K562 (cell line): ENCODE measurements around the gene DLGAP1. TPM values are rescaled to one million over a fixed set of nuclear protein-coding genes. Genes with fewer than 3 reads are reported as not detected.
A peak's percentile ranks its signal among the peaks of the same experiment; 100 is the strongest.

Source experiments
- ATAC-seq: fragments of 200-7000 bp; cut with Tn5 transposase; 3 replicates; pipeline ENCODE4 v1.9.1; 2020; ENCODE audit warnings: moderate library complexity
- BruUV-seq: library from RNA; stranded (reverse); fragments of 400-500 nt; replicated peaks from 2 replicates; lab custom pipeline; 2021; lab: Mats Ljungman, UMichigan
- CTCF ChIA-PET: fragments of 300-600 bp; formaldehyde crosslinking; extraction: SDS; loops from one replicate; lab custom pipeline; 2021; ENCODE audit warnings: low intra/inter-chr PET ratio; lab: Yijun Ruan, JAX
- POLR2A ChIA-PET: fragments of 300-600, 350-650 bp; sonication (Branson Sonifier 250); formaldehyde crosslinking; extraction: SDS; loops from one replicate; lab custom pipeline; 2021; ENCODE audit warnings: antibody characterized with exemption, inconsistent platforms; lab: Yijun Ruan, JAX
- DNase-seq, 4 experiments: peaks; one replicate each; pipeline versions ENCODE4 v3.0.0 to v3.0.0-alpha.2; 2011 to 2018; ENCODE audit warnings: low spot score in 3 of 4, mixed read lengths in 3 of 4; ENCODE audit errors: extremely low read depth in 1 of 4
- FAIRE-seq: peaks from 2 replicates; lab custom pipeline; 2011; peaks lifted over from hg19 to GRCh38; lab: Jason Lieb, UNC
- H2AFZ ChIP-seq: 2 replicates; pipeline ENCODE4 v1.6.0; 2011; ENCODE audit warnings: low read depth, low read length, control low read depth, inconsistent platforms
- H3K27ac ChIP-seq: fragments of 200-600 bp; 3 replicates; pipeline ENCODE4 v1.8.0; 2011; ENCODE audit warnings: low read depth, mild to moderate bottlenecking, control low read depth, inconsistent platforms, low read length, moderate library complexity, mixed read lengths; ENCODE audit errors: extremely low read depth
- H3K27me3 ChIP-seq, 2 experiments: fragments of 300-600 bp in 1 of 2; 2 replicates in 1 of 2; 3 replicates in 1 of 2; pipeline versions ENCODE4 v1.6.0 to v1.8.0; 2011; ENCODE audit warnings: inconsistent platforms in 2 of 2, low read length in 2 of 2, mild to moderate bottlenecking in 1 of 2, mixed read lengths in 1 of 2, moderate library complexity in 1 of 2; ENCODE audit not compliant: control insufficient read depth in 2 of 2, insufficient read depth in 2 of 2
- H3K36me3 ChIP-seq: fragments of 300-600 bp; 3 replicates; pipeline ENCODE4 v1.8.0; 2011; ENCODE audit warnings: mild to moderate bottlenecking, low read length, inconsistent platforms; ENCODE audit not compliant: control insufficient read depth, insufficient read depth
- H3K4me1 ChIP-seq, 2 experiments: fragments of 200-600 bp in 1 of 2; replicated peaks in 1 of 2; 2 replicates in 1 of 2; 3 replicates in 1 of 2; pipeline versions ENCODE4 v1.5.1 to v1.8.0; 2011; ENCODE audit warnings: inconsistent platforms in 2 of 2, low read length in 2 of 2, mild to moderate bottlenecking in 1 of 2, mixed read lengths in 1 of 2, moderate library complexity in 1 of 2; ENCODE audit not compliant: control insufficient read depth in 2 of 2, insufficient read depth in 2 of 2
- H3K4me2 ChIP-seq: 2 replicates; pipeline ENCODE4 v1.6.1; 2011; ENCODE audit warnings: low read length, control low read depth, inconsistent platforms, mixed read lengths; ENCODE audit not compliant: insufficient read depth
- H3K4me3 ChIP-seq: fragments of 200-600 bp; sonication (generic), shearing (Covaris generic); 2 replicates; pipeline ENCODE4 v1.5.1; 2016; ENCODE audit warnings: control low read depth, inconsistent platforms
- H3K79me2 ChIP-seq: fragments of 200-600 bp; 3 replicates; pipeline ENCODE4 v1.8.0; 2011; ENCODE audit warnings: low read length, inconsistent platforms; ENCODE audit not compliant: control insufficient read depth, insufficient read depth
- H3K9ac ChIP-seq, 2 experiments: 2 replicates each; pipeline versions ENCODE4 v1.6.0 to v1.6.1; 2011; ENCODE audit warnings: low read depth in 2 of 2, low read length in 2 of 2, control low read depth in 1 of 2, inconsistent platforms in 1 of 2, mild to moderate bottlenecking in 1 of 2, mixed read lengths in 1 of 2; ENCODE audit not compliant: insufficient read depth in 1 of 2
- H3K9me1 ChIP-seq: one replicate; pipeline ENCODE4 v1.6.0; 2011; ENCODE audit warnings: inconsistent platforms, mild to moderate bottlenecking, low read length, moderate library complexity; ENCODE audit not compliant: control insufficient read depth, insufficient read depth
- H3K9me3 ChIP-seq: replicated peaks from 2 replicates; pipeline ENCODE4 v1.5.1; 2011; ENCODE audit warnings: low read depth, low read length, inconsistent platforms; ENCODE audit not compliant: control insufficient read depth, insufficient read depth
- H4K20me1 ChIP-seq: replicated peaks from 2 replicates; pipeline ENCODE4 v1.6.1; 2011; ENCODE audit warnings: low read length, inconsistent platforms, mixed read lengths; ENCODE audit not compliant: control insufficient read depth, insufficient read depth
- ATF3 ChIP-seq, 2 experiments: fragments of 450-650 bp in 1 of 2; sonication (generic) in 1 of 2; formaldehyde crosslinking in 1 of 2; IDR thresholded peaks in 1 of 2; conservative IDR thresholded peaks in 1 of 2; 2 replicates each; pipeline versions ENCODE4 v1.6.1 to v1.8.1; 2016 to 2023; ENCODE audit warnings: mild to moderate bottlenecking in 2 of 2, moderate library complexity in 2 of 2, inconsistent platforms in 1 of 2, missing genetic modification reagents in 1 of 2
- ATF4 ChIP-seq: fragments of 450-650 bp; formaldehyde crosslinking; IDR thresholded peaks from 2 replicates; pipeline ENCODE4 v1.4.0; 2022; ENCODE audit warnings: mild to moderate bottlenecking, moderate library complexity
- KDM2B ChIP-seq: fragments of 250-450 bp; sonication (Bioruptor Pico); IDR thresholded peaks from 2 replicates; pipeline ENCODE4 v1.8.0; 2021; ENCODE audit warnings: mild to moderate bottlenecking, moderate library complexity
- L3MBTL2 ChIP-seq: fragments of 450-650 bp; IDR thresholded peaks from 2 replicates; pipeline ENCODE4 v1.6.1; 2016; ENCODE audit warnings: mild to moderate bottlenecking, moderate library complexity
- MLLT1 ChIP-seq, 2 experiments: fragments of 450-650 bp; IDR thresholded peaks; 2 replicates each; pipeline ENCODE4 v1.6.1; 2016
- NBN ChIP-seq: fragments of 450-650 bp; IDR thresholded peaks from 2 replicates; pipeline ENCODE4 v1.6.1; 2016; ENCODE audit warnings: low read depth, mild to moderate bottlenecking
- PRDM10 ChIP-seq: fragments of 450-650 bp; IDR thresholded peaks from 2 replicates; pipeline ENCODE4 v1.6.1; 2018; ENCODE audit not compliant: partially characterized antibody
- ZBTB12 ChIP-seq: fragments of 250-450 bp; sonication (Bioruptor Pico); IDR thresholded peaks from 2 replicates; pipeline ENCODE4 v1.4.0; 2020
- WGBS: fragments of 100-300 bp; shearing (Covaris generic); methylation state at CpG from one replicate; pipeline ENCODE4 v1.1.6; 2016; ENCODE audit warnings: low coverage, mixed read lengths; ENCODE audit not compliant: insufficient coverage; ENCODE audit errors: missing lambda C conversion rate; 5-methylcytosine and 5-hydroxymethylcytosine counted together
- in situ Hi-C: fragments of 300-500 bp; cut with MboI; formaldehyde crosslinking; loops from 4 replicates; pipeline ENCODE4 v1.15.0; 2018; ENCODE audit warnings: inconsistent platforms, mixed read lengths
- intact Hi-C: fragments of 100-400 bp; cut with micrococcal nuclease; formaldehyde crosslinking; loops from 2 replicates; pipeline ENCODE4 v1.14.2; 2022
- polyA plus RNA-seq, 8 experiments: library from polyadenylated mRNA; depleted of rRNA in 4 of 8; stranded (reverse) in 5 of 8; unstranded in 3 of 8; fragments of >200 nt; fragmentation: Nextera tagmentation in 2 of 8; fragmentation: Illumina TruSeq in 1 of 8; extraction: Ambion mirVana in 2 of 8; extraction: Trizol in 1 of 8; gene quantifications; 2 replicates each; pipeline versions ENCODE4 v1.2.1 to v1.2.3, GENCODE V29; 2011 to 2014; ENCODE audit warnings: inconsistent platforms in 1 of 8, missing spikeins in 1 of 8
- total RNA-seq, 7 experiments: library from RNA; depleted of rRNA in 6 of 7; stranded (reverse); fragments of >200 nt in 6 of 7; fragmentation: Illumina TruSeq in 2 of 7; extraction: Trizol in 2 of 7; gene quantifications; 2 replicates each; pipeline versions ENCODE4 v1.2.1 to v1.2.3, GENCODE V29; 2011 to 2021; ENCODE audit warnings: low replicate concordance in 1 of 7

DLGAP1 gene
- total and polyA plus RNA-seq, 9 of the 15 experiments (the other 6 are each of a cell fraction or from before 2014, with no cell fraction given) = 0.04 to 0.22 (median 0.08) TPM

- peak; percentile 30 for TF ChIP-seq PRDM10
Measured at GRCh38 chr18:3520230-3521085, 934.6 kb downstream of the DLGAP1 start (continued).

GRCh38 chr18:3514312-3515216, 940.5 kb downstream of the DLGAP1 start:
- Histone ChIP-seq H3K4me2 (no peak overlapping the region), H3K9me3 (no peaks in the 10 kb centered on the region), H3K9me1 (no peaks in the 10 kb centered on the region), H3K36me3 (no peaks in the 10 kb centered on the region), H3K9ac (no peak overlapping the region), H4K20me1 (no peaks in the 10 kb centered on the region), H3K27me3 (no peaks in the 10 kb centered on the region), H2AFZ (peak overlapping the region; percentile 28; the same call in 1 of the 2 replicates), H3K27ac (no peak overlapping the region), H3K4me1 (peaks cover 0 to 14% of the 10 kb centered on the region in 2 experiments; a peak in 3 of 5 replicates), H3K79me2 (no peaks in the 10 kb centered on the region), H3K4me3 (no peak overlapping the region)
- ChIA-PET POLR2A (no interaction called here), CTCF (no interaction called here)
- DNase-seq = no peak
- WGBS = 71% methylated on average over 15 of the region's 15 CpGs
- no peak for ATAC-seq
- intact Hi-C loops = no loop called here
- no peak for FAIRE-seq
- BruUV-seq = no TSS peak
- in situ Hi-C loops = no loop called here
- TF ChIP-seq ATF3 (IDR thresholded peaks at IDR 0.05) = peak; percentile 24; the same call in 1 of the 2 replicates
- no peak for TF ChIP-seq ATF3 (CRISPR knock-in tag; conservative IDR thresholded peaks at IDR 0.05)
- TF ChIP-seq NBN = no peak
- TF ChIP-seq ZBTB12 (CRISPR knock-in tag) = no peak
- TF ChIP-seq MLLT1 (IDR thresholded peaks at IDR 0.05) = no peak
- TF ChIP-seq L3MBTL2 = no peak
- no peak for TF ChIP-seq KDM2B (CRISPR knock-in tag)
- no peak for TF ChIP-seq ATF4 (CRISPR knock-in tag)
